K562 (cell line): Measurements from ENCODE around the gene ARHGAP12. TPM values are rescaled to one million over a fixed set of nuclear protein-coding genes. Genes with fewer than 3 reads are reported as not detected.

ENCODE experiments used
- ESRRB ChIP-seq: fragments of 250-450 bp; sonication (Bioruptor Pico); IDR thresholded peaks from 2 replicates; pipeline ENCODE4 v1.5.0; 2020; ENCODE audit warnings: mild to moderate bottlenecking, moderate library complexity, borderline replicate concordance
- ID3 ChIP-seq, 2 experiments: fragments of 250-450 bp in 1 of 2; fragments of 450-650 bp in 1 of 2; sonication (Bioruptor Pico) in 1 of 2; IDR thresholded peaks; 2 replicates each; pipeline versions ENCODE4 v1.6.1 to v1.8.0; 2016 to 2021; ENCODE audit warnings: mild to moderate bottlenecking in 2 of 2, moderate library complexity in 2 of 2, missing compliant biosample characterization in 1 of 2, missing genetic modification characterization in 1 of 2
- MED1 ChIP-seq: sonication (generic); formaldehyde crosslinking; IDR thresholded peaks from 2 replicates; pipeline ENCODE4 v1.8.1; 2023; ENCODE audit warnings: missing genetic modification reagents, borderline replicate concordance
- POLR2H ChIP-seq: IDR thresholded peaks from 2 replicates; pipeline ENCODE4 v1.6.1; 2016; ENCODE audit warnings: missing genetic modification characterization, low read depth, mild to moderate bottlenecking, control low read depth, missing compliant biosample characterization, moderate library complexity
- SETDB1 ChIP-seq: IDR thresholded peaks from one replicate; pipeline ENCODE4 v1.6.1; 2012; ENCODE audit warnings: low read length, control low read depth, inconsistent platforms
- TAF15 ChIP-seq: fragments of 200-400 bp; formaldehyde crosslinking; IDR thresholded peaks from 2 replicates; pipeline ENCODE4 v1.6.1; 2017; ENCODE audit warnings: mild to moderate bottlenecking, low read depth, low read length, moderate library complexity
- ZBTB33 ChIP-seq: sonication (generic); formaldehyde crosslinking; IDR thresholded peaks from 2 replicates; pipeline ENCODE4 v1.8.1; 2023; ENCODE audit warnings: mild to moderate bottlenecking, missing genetic modification reagents
- ZBTB5 ChIP-seq: fragments of 450-650 bp; IDR thresholded peaks from 2 replicates; pipeline ENCODE4 v1.6.1; 2017; ENCODE audit warnings: antibody characterized with exemption
- ZNF184 ChIP-seq: sonication (generic); formaldehyde crosslinking; IDR thresholded peaks from 2 replicates; pipeline ENCODE4 v1.5.0; 2020; ENCODE audit warnings: missing genetic modification reagents
- ZNF511 ChIP-seq: sonication (generic); formaldehyde crosslinking; IDR thresholded peaks from 2 replicates; pipeline ENCODE4 v1.8.0; 2022; ENCODE audit warnings: mild to moderate bottlenecking, missing genetic modification reagents
- ZNF766 ChIP-seq: fragments of 200-800 bp; sonication (Bioruptor generic); conservative IDR thresholded peaks from 2 replicates; pipeline ENCODE4 v1.6.1; 2016; ENCODE audit warnings: missing genetic modification characterization, missing compliant biosample characterization
- polyA plus RNA-seq, 8 experiments: library from polyadenylated mRNA; depleted of rRNA in 4 of 8; stranded (reverse) in 5 of 8; unstranded in 3 of 8; fragments of >200 nt; fragmentation: Nextera tagmentation in 2 of 8; fragmentation: Illumina TruSeq in 1 of 8; extraction: Ambion mirVana in 2 of 8; extraction: Trizol in 1 of 8; gene quantifications; 2 replicates each; pipeline versions ENCODE4 v1.2.1 to v1.2.3, GENCODE V29; 2011 to 2014; ENCODE audit warnings: inconsistent platforms in 1 of 8, missing spikeins in 1 of 8
- total RNA-seq, 7 experiments: library from RNA; depleted of rRNA in 6 of 7; stranded (reverse); fragments of >200 nt in 6 of 7; fragmentation: Illumina TruSeq in 2 of 7; extraction: Trizol in 2 of 7; gene quantifications; 2 replicates each; pipeline versions ENCODE4 v1.2.1 to v1.2.3, GENCODE V29; 2011 to 2021; ENCODE audit warnings: low replicate concordance in 1 of 7
- TF ChIP-seq, protein P1 (sequence below): fragments of 450-650 bp; IDR thresholded peaks from 2 replicates; pipeline ENCODE4 v1.6.1; 2016; ENCODE audit warnings: borderline replicate concordance
- TF ChIP-seq, protein P2 (sequence below): fragments of 450-650 bp; IDR thresholded peaks from 2 replicates; pipeline ENCODE4 v1.6.1; 2016; ENCODE audit warnings: mild to moderate bottlenecking
- TF ChIP-seq, protein P3 (sequence below): fragments of 450-650 bp; IDR thresholded peaks from 2 replicates; pipeline ENCODE4 v1.6.1; 2017; ENCODE audit warnings: mild to moderate bottlenecking, moderate library complexity
- TF ChIP-seq, protein P4 (sequence below): fragments of 450-650 bp; IDR thresholded peaks from 2 replicates; pipeline ENCODE4 v1.6.1; 2016; ENCODE audit warnings: low read depth, mild to moderate bottlenecking, moderate library complexity

ARHGAP12 gene
- total and polyA plus RNA-seq, 9 of the 15 experiments (the other 6 are each of a cell fraction or from before 2014, with no cell fraction given) = 4.4 to 18.7 (median 10.1) TPM

GRCh38 chr10:31952066-31952465 is 23.4 kb upstream of the ARHGAP12 start (continued):
- TF ChIP-seq TAF15 (no peak), ID3 (CRISPR knock-in tag; IDR thresholded peaks at IDR 0.05) (no peak), ID3 (tag; IDR thresholded peaks at IDR 0.05) (peak; percentile 93), MED1 (CRISPR knock-in tag) (no peak), ZNF184 (CRISPR knock-in tag) (no peak), ESRRB (no peak), ZBTB5 (no peak), ZNF766 (CRISPR knock-in tag) (no peak), ZNF511 (no peak), SETDB1 (no peak), POLR2H (tag) (no peak), ZBTB33 (CRISPR knock-in tag) (no peak)
- TF ChIP-seq, protein P1, sequence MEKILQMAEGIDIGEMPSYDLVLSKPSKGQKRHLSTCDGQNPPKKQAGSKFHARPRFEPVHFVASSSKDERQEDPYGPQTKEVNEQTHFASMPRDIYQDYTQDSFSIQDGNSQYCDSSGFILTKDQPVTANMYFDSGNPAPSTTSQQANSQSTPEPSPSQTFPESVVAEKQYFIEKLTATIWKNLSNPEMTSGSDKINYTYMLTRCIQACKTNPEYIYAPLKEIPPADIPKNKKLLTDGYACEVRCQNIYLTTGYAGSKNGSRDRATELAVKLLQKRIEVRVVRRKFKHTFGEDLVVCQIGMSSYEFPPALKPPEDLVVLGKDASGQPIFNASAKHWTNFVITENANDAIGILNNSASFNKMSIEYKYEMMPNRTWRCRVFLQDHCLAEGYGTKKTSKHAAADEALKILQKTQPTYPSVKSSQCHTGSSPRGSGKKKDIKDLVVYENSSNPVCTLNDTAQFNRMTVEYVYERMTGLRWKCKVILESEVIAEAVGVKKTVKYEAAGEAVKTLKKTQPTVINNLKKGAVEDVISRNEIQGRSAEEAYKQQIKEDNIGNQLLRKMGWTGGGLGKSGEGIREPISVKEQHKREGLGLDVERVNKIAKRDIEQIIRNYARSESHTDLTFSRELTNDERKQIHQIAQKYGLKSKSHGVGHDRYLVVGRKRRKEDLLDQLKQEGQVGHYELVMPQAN = no peak
- TF ChIP-seq, protein P2, sequence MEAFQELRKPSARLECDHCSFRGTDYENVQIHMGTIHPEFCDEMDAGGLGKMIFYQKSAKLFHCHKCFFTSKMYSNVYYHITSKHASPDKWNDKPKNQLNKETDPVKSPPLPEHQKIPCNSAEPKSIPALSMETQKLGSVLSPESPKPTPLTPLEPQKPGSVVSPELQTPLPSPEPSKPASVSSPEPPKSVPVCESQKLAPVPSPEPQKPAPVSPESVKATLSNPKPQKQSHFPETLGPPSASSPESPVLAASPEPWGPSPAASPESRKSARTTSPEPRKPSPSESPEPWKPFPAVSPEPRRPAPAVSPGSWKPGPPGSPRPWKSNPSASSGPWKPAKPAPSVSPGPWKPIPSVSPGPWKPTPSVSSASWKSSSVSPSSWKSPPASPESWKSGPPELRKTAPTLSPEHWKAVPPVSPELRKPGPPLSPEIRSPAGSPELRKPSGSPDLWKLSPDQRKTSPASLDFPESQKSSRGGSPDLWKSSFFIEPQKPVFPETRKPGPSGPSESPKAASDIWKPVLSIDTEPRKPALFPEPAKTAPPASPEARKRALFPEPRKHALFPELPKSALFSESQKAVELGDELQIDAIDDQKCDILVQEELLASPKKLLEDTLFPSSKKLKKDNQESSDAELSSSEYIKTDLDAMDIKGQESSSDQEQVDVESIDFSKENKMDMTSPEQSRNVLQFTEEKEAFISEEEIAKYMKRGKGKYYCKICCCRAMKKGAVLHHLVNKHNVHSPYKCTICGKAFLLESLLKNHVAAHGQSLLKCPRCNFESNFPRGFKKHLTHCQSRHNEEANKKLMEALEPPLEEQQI = 0 out of 2 replicates have a peak, but pooled peaks have one; percentile 36
- TF ChIP-seq, protein P3, sequence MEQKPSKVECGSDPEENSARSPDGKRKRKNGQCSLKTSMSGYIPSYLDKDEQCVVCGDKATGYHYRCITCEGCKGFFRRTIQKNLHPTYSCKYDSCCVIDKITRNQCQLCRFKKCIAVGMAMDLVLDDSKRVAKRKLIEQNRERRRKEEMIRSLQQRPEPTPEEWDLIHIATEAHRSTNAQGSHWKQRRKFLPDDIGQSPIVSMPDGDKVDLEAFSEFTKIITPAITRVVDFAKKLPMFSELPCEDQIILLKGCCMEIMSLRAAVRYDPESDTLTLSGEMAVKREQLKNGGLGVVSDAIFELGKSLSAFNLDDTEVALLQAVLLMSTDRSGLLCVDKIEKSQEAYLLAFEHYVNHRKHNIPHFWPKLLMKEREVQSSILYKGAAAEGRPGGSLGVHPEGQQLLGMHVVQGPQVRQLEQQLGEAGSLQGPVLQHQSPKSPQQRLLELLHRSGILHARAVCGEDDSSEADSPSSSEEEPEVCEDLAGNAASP = no peak
- TF ChIP-seq, protein P4, sequence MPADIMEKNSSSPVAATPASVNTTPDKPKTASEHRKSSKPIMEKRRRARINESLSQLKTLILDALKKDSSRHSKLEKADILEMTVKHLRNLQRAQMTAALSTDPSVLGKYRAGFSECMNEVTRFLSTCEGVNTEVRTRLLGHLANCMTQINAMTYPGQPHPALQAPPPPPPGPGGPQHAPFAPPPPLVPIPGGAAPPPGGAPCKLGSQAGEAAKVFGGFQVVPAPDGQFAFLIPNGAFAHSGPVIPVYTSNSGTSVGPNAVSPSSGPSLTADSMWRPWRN = peak; percentile 59; the same call in 1 of the 2 replicates
